BLaER1 (cell line): ENCODE data around the gene ARHGAP26.
A peak's percentile ranks its signal among the peaks of the same experiment; 100 is the strongest.

Source experiments
- H3K27ac ChIP-seq: shearing (Covaris generic); formaldehyde crosslinking; 2 replicates; pipeline ENCODE4 v1.8.1; 2022
- H3K27me3 ChIP-seq: shearing (Covaris generic); formaldehyde crosslinking; 2 replicates; pipeline ENCODE4 v1.8.1; 2022
- H3K36me3 ChIP-seq: shearing (Covaris generic); formaldehyde crosslinking; 2 replicates; pipeline ENCODE4 v1.8.1; 2022
- H3K4me1 ChIP-seq: shearing (Covaris generic); formaldehyde crosslinking; 2 replicates; pipeline ENCODE4 v1.8.1; 2022
- H3K4me2 ChIP-seq: shearing (Covaris generic); formaldehyde crosslinking; 2 replicates; pipeline ENCODE4 v1.8.1; 2022
- H3K4me3 ChIP-seq: shearing (Covaris generic); formaldehyde crosslinking; 2 replicates; pipeline ENCODE4 v1.8.1; 2022
- H3K9ac ChIP-seq: shearing (Covaris generic); formaldehyde crosslinking; 2 replicates; pipeline ENCODE4 v1.8.1; 2022
- H3K9me3 ChIP-seq: shearing (Covaris generic); formaldehyde crosslinking; 2 replicates; pipeline ENCODE4 v1.8.1; 2022
- H4K20me1 ChIP-seq: shearing (Covaris generic); formaldehyde crosslinking; 2 replicates; pipeline ENCODE4 v1.8.1; 2022
- Cebpa-rat ChIP-seq: shearing (Covaris generic); IDR thresholded peaks from 2 replicates; pipeline ENCODE4 v1.8.1; 2022

ARHGAP26 gene

GRCh38 chr5:143019614-143020515 lies 249.7 kb downstream of the ARHGAP26 start:
- Histone ChIP-seq H4K20me1 (no peaks in the 10 kb centered on the region), H3K4me2 (no peak overlapping the region), H3K27me3 (no peaks in the 10 kb centered on the region), H3K9ac (no peak overlapping the region), H3K4me1 (peaks cover 19% of the 10 kb centered on the region), H3K4me3 (no peak overlapping the region), H3K27ac (no peak overlapping the region), H3K36me3 (peaks cover 7% of the 10 kb centered on the region), H3K9me3 (peaks cover 5% of the 10 kb centered on the region)
- no peak for TF ChIP-seq Cebpa-rat

GRCh38 chr5:143021595-143021994 lies 251.4 kb downstream of the ARHGAP26 start:
- Histone ChIP-seq H3K9me3 (peaks cover 5% of the 10 kb centered on the region), H3K4me2 (no peak overlapping the region), H3K4me1 (peaks cover 19% of the 10 kb centered on the region), H3K36me3 (peaks cover 7% of the 10 kb centered on the region), H3K9ac (no peak overlapping the region), H3K27ac (no peak overlapping the region), H4K20me1 (no peaks in the 10 kb centered on the region), H3K27me3 (no peaks in the 10 kb centered on the region), H3K4me3 (no peak overlapping the region)
- no peak for TF ChIP-seq Cebpa-rat

GRCh38 chr5:143023411-143024096 lies 253.4 kb downstream of the ARHGAP26 start:
- Histone ChIP-seq H4K20me1 (no peaks in the 10 kb centered on the region), H3K27me3 (no peaks in the 10 kb centered on the region), H3K9ac (no peak overlapping the region), H3K27ac (peak overlapping the region; percentile 49), H3K9me3 (no peaks in the 10 kb centered on the region), H3K4me1 (peaks cover 19% of the 10 kb centered on the region), H3K4me3 (no peak overlapping the region), H3K4me2 (peak overlapping the region; percentile 50), H3K36me3 (peaks cover 7% of the 10 kb centered on the region; the same call in 1 of the 2 replicates)
- no peak for TF ChIP-seq Cebpa-rat

GRCh38 chr5:143024228-143024920 lies 254.2 kb downstream of the ARHGAP26 start:
- H3K27ac ChIP-seq: no peak overlapping the region

DNA sequence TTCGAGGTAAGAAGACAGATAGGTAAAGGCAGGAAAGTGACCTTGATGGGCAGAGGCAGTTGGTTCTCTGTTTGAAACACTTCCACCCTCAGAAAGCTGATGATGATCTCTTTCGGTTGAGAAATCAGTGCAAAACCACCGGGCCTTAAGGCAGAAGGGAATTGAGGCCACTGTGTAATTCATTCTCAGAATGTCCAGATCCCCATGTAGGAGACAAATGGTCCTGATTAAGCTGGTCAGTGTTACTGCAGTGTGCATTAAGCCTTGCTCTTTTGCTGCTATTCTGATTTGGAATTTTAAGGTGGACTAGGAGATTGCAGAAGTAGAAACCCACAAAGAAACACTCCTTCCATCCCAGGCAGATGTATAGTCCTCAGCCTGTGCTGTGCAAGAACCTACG lies 255.2 kb downstream of the ARHGAP26 start:
- Histone ChIP-seq H3K4me1 (peaks cover 34% of the 10 kb centered on the region), H3K9me3 (no peaks in the 10 kb centered on the region), H3K27ac (no peak overlapping the region), H3K4me3 (no peak overlapping the region), H3K9ac (no peak overlapping the region), H3K36me3 (peaks cover under 1% of the 10 kb centered on the region; the same call in 1 of the 2 replicates), H4K20me1 (no peaks in the 10 kb centered on the region), H3K27me3 (no peaks in the 10 kb centered on the region), H3K4me2 (no peak overlapping the region)
- TF ChIP-seq Cebpa-rat: no peak

More at GRCh38 chr5:143024228-143024920, 254.2 kb downstream of the ARHGAP26 start:
- no peaks in the 10 kb centered on the region for H3K9me3 ChIP-seq
- no peak for TF ChIP-seq Cebpa-rat
- no peaks in the 10 kb centered on the region for H3K27me3 ChIP-seq
- peaks cover 7% of the 10 kb centered on the region; the same call in 1 of the 2 replicates for H3K36me3 ChIP-seq
- peaks cover 24% of the 10 kb centered on the region for H3K4me1 ChIP-seq
- no peak overlapping the region for H3K4me3 ChIP-seq
- H3K4me2 ChIP-seq: peak overlapping the region; percentile 50; the same call in 1 of the 2 replicates
- H3K9ac ChIP-seq: no peak overlapping the region
- H4K20me1 ChIP-seq: no peaks in the 10 kb centered on the region

- no peaks in the 10 kb centered on the region for H3K27me3 ChIP-seq
- no peak overlapping the region for H3K4me3 ChIP-seq
- no peak overlapping the region for H3K4me2 ChIP-seq
- no peak overlapping the region for H3K9ac ChIP-seq
- peaks cover 40% of the 10 kb centered on the region for H3K4me1 ChIP-seq
- H3K9me3 ChIP-seq: no peaks in the 10 kb centered on the region
- no peaks in the 10 kb centered on the region for H3K36me3 ChIP-seq
- no peaks in the 10 kb centered on the region for H4K20me1 ChIP-seq
- no peak overlapping the region for H3K27ac ChIP-seq
- TF ChIP-seq Cebpa-rat: no peak
Observed at GRCh38 chr5:143025971-143026370, 255.8 kb downstream of the ARHGAP26 start.

DNA sequence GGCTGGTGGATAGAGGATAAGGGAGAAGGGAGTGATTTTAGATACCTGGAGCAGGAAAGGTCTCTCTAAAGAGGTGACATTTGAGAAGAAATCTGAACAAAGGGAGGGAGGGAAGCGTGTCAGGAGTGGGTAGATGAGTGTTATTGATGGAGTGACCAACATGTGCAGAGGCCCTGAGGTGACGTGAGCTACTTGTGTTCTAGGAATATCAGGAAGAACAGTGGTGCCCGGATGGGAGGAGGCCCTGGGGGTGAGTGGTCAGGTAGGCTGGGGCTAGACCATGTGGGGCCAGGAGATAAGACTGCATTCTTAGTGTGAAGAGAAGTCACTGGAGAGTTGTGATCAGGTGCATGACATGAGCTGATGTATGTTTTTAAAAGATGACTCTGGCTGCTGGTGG lies 256.2 kb downstream of the ARHGAP26 start:
- no peak overlapping the region for H3K4me2 ChIP-seq
- H3K27me3 ChIP-seq: no peaks in the 10 kb centered on the region
- no peak for TF ChIP-seq Cebpa-rat
- no peaks in the 10 kb centered on the region for H3K9me3 ChIP-seq
- no peak overlapping the region for H3K9ac ChIP-seq
- H3K4me3 ChIP-seq: no peak overlapping the region
- no peaks in the 10 kb centered on the region for H3K36me3 ChIP-seq
- no peaks in the 10 kb centered on the region for H4K20me1 ChIP-seq
- H3K27ac ChIP-seq: no peak overlapping the region
- peaks cover 44% of the 10 kb centered on the region for H3K4me1 ChIP-seq

- no peaks in the 10 kb centered on the region for H3K9me3 ChIP-seq
- no peaks in the 10 kb centered on the region for H4K20me1 ChIP-seq
- no peaks in the 10 kb centered on the region for H3K27me3 ChIP-seq
- peaks cover 26% of the 10 kb centered on the region for H3K4me1 ChIP-seq
- H3K27ac ChIP-seq: 0 out of 2 replicates have a peak overlapping the region, but pooled peaks have one; percentile 36
- TF ChIP-seq Cebpa-rat: no peak
- no peaks in the 10 kb centered on the region for H3K36me3 ChIP-seq
- no peak overlapping the region for H3K4me3 ChIP-seq
- H3K4me2 ChIP-seq: peak overlapping the region; percentile 70
- H3K9ac ChIP-seq: no peak overlapping the region
Observed at GRCh38 chr5:143029293-143029692, 259.1 kb downstream of the ARHGAP26 start.

- Histone ChIP-seq H3K27ac (peak overlapping the region; percentile 36), H3K4me2 (peak overlapping the region; percentile 70)
Observed at GRCh38 chr5:143030349-143030748, 260.2 kb downstream of the ARHGAP26 start.

More at GRCh38 chr5:143030349-143030748, 260.2 kb downstream of the ARHGAP26 start:
- Histone ChIP-seq H3K9me3 (no peaks in the 10 kb centered on the region), H3K4me1 (peaks cover 24% of the 10 kb centered on the region), H3K9ac (no peak overlapping the region), H3K4me3 (peak overlapping the region; percentile 19; the same call in 1 of the 2 replicates), H4K20me1 (no peaks in the 10 kb centered on the region), H3K27me3 (no peaks in the 10 kb centered on the region), H3K36me3 (no peaks in the 10 kb centered on the region)
- no peak for TF ChIP-seq Cebpa-rat
